ENCODE data around the gene EFCAB6.

DNA sequence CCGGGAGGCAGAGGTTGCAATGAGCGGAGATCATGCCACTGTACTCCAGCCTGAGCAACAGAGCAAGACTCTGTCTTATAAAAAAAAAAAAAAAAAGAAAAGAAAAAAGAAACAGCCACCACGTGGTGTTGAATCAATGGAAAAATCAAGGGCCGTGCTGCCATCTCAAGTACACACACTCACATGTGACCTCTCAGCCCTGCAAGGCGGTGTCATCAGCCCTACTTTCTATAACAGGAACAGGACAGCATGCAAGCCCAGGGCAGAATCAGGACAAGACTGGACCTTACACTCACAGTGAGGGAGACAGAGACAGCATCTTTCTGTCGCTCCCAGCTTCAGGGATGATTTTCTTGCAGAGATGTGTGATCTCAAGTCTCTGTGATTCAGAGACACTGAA, 220.7 kb downstream of the EFCAB6 start:
- TF ChIP-seq, protein P1, sequence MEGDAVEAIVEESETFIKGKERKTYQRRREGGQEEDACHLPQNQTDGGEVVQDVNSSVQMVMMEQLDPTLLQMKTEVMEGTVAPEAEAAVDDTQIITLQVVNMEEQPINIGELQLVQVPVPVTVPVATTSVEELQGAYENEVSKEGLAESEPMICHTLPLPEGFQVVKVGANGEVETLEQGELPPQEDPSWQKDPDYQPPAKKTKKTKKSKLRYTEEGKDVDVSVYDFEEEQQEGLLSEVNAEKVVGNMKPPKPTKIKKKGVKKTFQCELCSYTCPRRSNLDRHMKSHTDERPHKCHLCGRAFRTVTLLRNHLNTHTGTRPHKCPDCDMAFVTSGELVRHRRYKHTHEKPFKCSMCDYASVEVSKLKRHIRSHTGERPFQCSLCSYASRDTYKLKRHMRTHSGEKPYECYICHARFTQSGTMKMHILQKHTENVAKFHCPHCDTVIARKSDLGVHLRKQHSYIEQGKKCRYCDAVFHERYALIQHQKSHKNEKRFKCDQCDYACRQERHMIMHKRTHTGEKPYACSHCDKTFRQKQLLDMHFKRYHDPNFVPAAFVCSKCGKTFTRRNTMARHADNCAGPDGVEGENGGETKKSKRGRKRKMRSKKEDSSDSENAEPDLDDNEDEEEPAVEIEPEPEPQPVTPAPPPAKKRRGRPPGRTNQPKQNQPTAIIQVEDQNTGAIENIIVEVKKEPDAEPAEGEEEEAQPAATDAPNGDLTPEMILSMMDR (IDR thresholded peaks at IDR 0.05) = no peak
- no peak for TF ChIP-seq POLR2A (IDR thresholded peaks at IDR 0.05)
- TF ChIP-seq POLR2AphosphoS5 (IDR thresholded peaks at IDR 0.05) = no peak
